HepG2 (cell line): ENCODE measurements around the gene KIF22. TPM values are rescaled to one million over a fixed set of nuclear protein-coding genes. Genes with fewer than 3 reads are reported as not detected.

Experiments used
- ASH2L ChIP-seq: fragments of 300-600, 200-600 bp; sonication (generic); IDR thresholded peaks from 2 replicates; pipeline ENCODE4 v1.7.0; 2017; ENCODE audit warnings: low read depth, mild to moderate bottlenecking, moderate library complexity, mixed read lengths, low read length; ENCODE audit not compliant: insufficient read length
- CAMTA2 ChIP-seq: sonication (generic); formaldehyde crosslinking; IDR thresholded peaks from 2 replicates; pipeline ENCODE4 v1.4.0; 2020; ENCODE audit warnings: mild to moderate bottlenecking, missing genetic modification reagents, borderline replicate concordance
- ELF4 ChIP-seq: sonication (generic); formaldehyde crosslinking; IDR thresholded peaks from 2 replicates; pipeline ENCODE4 v1.5.0; 2020; ENCODE audit warnings: missing genetic modification reagents, mild to moderate bottlenecking, moderate library complexity, borderline replicate concordance
- HMGA1 ChIP-seq: sonication (generic); formaldehyde crosslinking; conservative IDR thresholded peaks from 2 replicates; pipeline ENCODE4 v1.4.0; 2020; ENCODE audit warnings: missing genetic modification reagents
- KDM5B ChIP-seq: sonication (generic); formaldehyde crosslinking; IDR thresholded peaks from 2 replicates; pipeline ENCODE4 v1.4.0; 2020; ENCODE audit warnings: missing genetic modification reagents, mild to moderate bottlenecking, borderline replicate concordance
- MAFF ChIP-seq: IDR thresholded peaks from 2 replicates; pipeline ENCODE4 v1.6.1; 2011; ENCODE audit warnings: low read depth, low read length, improper control_type of control experiment
- MAZ ChIP-seq, 2 experiments: sonication (generic) in 1 of 2; formaldehyde crosslinking in 1 of 2; IDR thresholded peaks; 2 replicates each; pipeline versions ENCODE4 v1.5.0 to v1.6.1; 2012 to 2020; ENCODE audit warnings: low read depth in 2 of 2, mild to moderate bottlenecking in 2 of 2, borderline replicate concordance in 1 of 2, improper control_type of control experiment in 1 of 2, low read length in 1 of 2, missing genetic modification reagents in 1 of 2, moderate library complexity in 1 of 2
- NR1H2 ChIP-seq: sonication (generic); formaldehyde crosslinking; IDR thresholded peaks from 2 replicates; pipeline ENCODE4 v1.8.1; 2022; ENCODE audit warnings: low read depth, missing genetic modification reagents, borderline replicate concordance
- RERE ChIP-seq: IDR thresholded peaks from 2 replicates; pipeline ENCODE4 v1.6.1; 2016; ENCODE audit warnings: low read depth, missing genetic modification reagents, missing compliant biosample characterization
- ZNF142 ChIP-seq: sonication (generic); formaldehyde crosslinking; IDR thresholded peaks from 2 replicates; pipeline ENCODE4 v1.4.0; 2020; ENCODE audit warnings: missing genetic modification reagents
- ZNF513 ChIP-seq: sonication (generic); formaldehyde crosslinking; conservative IDR thresholded peaks from 2 replicates; pipeline ENCODE4 v1.5.0; 2020; ENCODE audit warnings: missing genetic modification reagents
- ZNF619 ChIP-seq: sonication (generic); formaldehyde crosslinking; IDR thresholded peaks from 2 replicates; pipeline ENCODE4 v1.4.0; 2020; ENCODE audit warnings: mild to moderate bottlenecking, missing genetic modification reagents
- polyA plus RNA-seq, 8 experiments: library from polyadenylated mRNA; depleted of rRNA in 3 of 8; stranded (reverse) in 7 of 8; unstranded in 1 of 8; fragments of >200 nt; fragmentation: Illumina TruSeq in 4 of 8; extraction: Trizol in 4 of 8; gene quantifications; 2 replicates each; pipeline versions ENCODE4 v1.2.1 to v1.2.3, GENCODE V29; 2011 to 2016; ENCODE audit warnings: low read depth in 4 of 8, missing spikeins in 1 of 8, mixed read lengths in 1 of 8; ENCODE audit not compliant: insufficient read depth in 1 of 8
- total RNA-seq, 5 experiments: library from RNA; depleted of rRNA; stranded (reverse); fragments of >200 nt; fragmentation: Illumina TruSeq; extraction: Trizol; gene quantifications; 2 replicates each; pipeline ENCODE4 v1.2.3, GENCODE V29; 2016; ENCODE audit warnings: low read depth in 1 of 5

The KIF22 gene
- total and polyA plus RNA-seq, 2 of the 13 experiments (the other 11 are each of a cell fraction or from before 2014, with no cell fraction given): 95.8 to 118 TPM

- TF ChIP-seq ZNF513 (CRISPR knock-in tag) (0 out of 2 replicates have a peak, but pooled peaks have one; percentile 61), ASH2L (no peak), NR1H2 (CRISPR knock-in tag) (no peak), MAFF (no peak), KDM5B (CRISPR knock-in tag) (0 out of 2 replicates have a peak, but pooled peaks have one; percentile 21), CAMTA2 (CRISPR knock-in tag) (0 out of 2 replicates have a peak, but pooled peaks have one; percentile 11), RERE (CRISPR knock-in tag) (0 out of 2 replicates have a peak, but pooled peaks have one; percentile 17), MAZ (IDR thresholded peaks at IDR 0.05; ENCODE audit: borderline replicate concordance, low read depth, low read length) (peak; percentile 45; the same call in 1 of the 2 replicates), MAZ (CRISPR knock-in tag; IDR thresholded peaks at IDR 0.05; ENCODE audit: low read depth) (no peak; the same call in 1 of the 2 replicates), ELF4 (CRISPR knock-in tag) (no peak), ZNF619 (CRISPR knock-in tag) (peak; percentile 97), HMGA1 (CRISPR knock-in tag) (no peak), ZNF142 (CRISPR knock-in tag) (peak; percentile 52; the same call in 1 of the 2 replicates)
Measured at GRCh38 chr16:29811170-29811895, 20.8 kb downstream of the KIF22 start (continued).
